Naive thymus-derived CD4-positive, alpha-beta T cell (primary cell): Measurements from ENCODE around the gene FOXD1. TPM values are rescaled to one million over a fixed set of nuclear protein-coding genes. Genes with fewer than 3 reads are reported as not detected.
"Not testable (repeated sequence)": the region's sequence is repeated elsewhere in the genome, so short reads cannot be mapped to it uniquely, and the experiment has no call there.

Experiments used
- ATAC-seq: fragments of 150-1000 bp; cut with Tn5 transposase; 2 replicates; pipeline ENCODE4 v1.10.0; 2021; ENCODE audit warnings: mild to moderate bottlenecking, moderate library complexity
- CTCF ChIA-PET: fragments of 350-600 bp; sonication (Branson Sonifier 250); formaldehyde crosslinking; loops from one replicate; lab custom pipeline; 2021; ENCODE audit warnings: antibody characterized with exemption; lab: Charles Lee
- POLR2A ChIA-PET: fragments of 350-600 bp; sonication (Branson Sonifier 250); formaldehyde crosslinking; loops from one replicate; lab custom pipeline; 2021; ENCODE audit warnings: antibody characterized with exemption, inconsistent platforms; lab: Charles Lee
- DNase-seq, 9 donors: peaks; one replicate each; pipeline versions ENCODE4 v3.0.0 to v3.0.0-alpha.2; 2020 to 2022; ENCODE audit warnings: mixed read lengths in 1 of 9
- H3K27ac ChIP-seq: one replicate; pipeline ENCODE4 v1.7.0; 2013; ENCODE audit warnings: mild to moderate bottlenecking, low read depth, low read length, moderate library complexity
- H3K27me3 ChIP-seq, 2 donors: one replicate each; pipeline ENCODE4 v1.7.0; 2013; ENCODE audit warnings: low read length in 2 of 2, mild to moderate bottlenecking in 2 of 2, moderate library complexity in 2 of 2; ENCODE audit not compliant: control insufficient read depth in 2 of 2, insufficient read depth in 2 of 2
- H3K36me3 ChIP-seq, 3 experiments: 1 replicate in 2 of 3; 2 replicates in 1 of 3; pipeline ENCODE4 v1.7.0; 2013; ENCODE audit warnings: low read length in 3 of 3, mild to moderate bottlenecking in 3 of 3, moderate library complexity in 1 of 3; ENCODE audit not compliant: insufficient read depth in 3 of 3, control insufficient read depth in 2 of 3
- H3K4me1 ChIP-seq, 2 donors: one replicate each; pipeline ENCODE4 v1.7.0; 2013; ENCODE audit warnings: low read length in 2 of 2, mild to moderate bottlenecking in 2 of 2, moderate library complexity in 1 of 2; ENCODE audit not compliant: control insufficient read depth in 2 of 2, insufficient read depth in 2 of 2
- H3K4me3 ChIP-seq: 2 replicates; pipeline ENCODE4 v1.7.0; 2013; ENCODE audit warnings: mild to moderate bottlenecking, low read length
- H3K9me3 ChIP-seq, 3 experiments: 1 replicate in 2 of 3; 2 replicates in 1 of 3; pipeline ENCODE4 v1.7.0; 2013; ENCODE audit warnings: low read length in 3 of 3; ENCODE audit not compliant: control insufficient read depth in 2 of 3
- H3K27ac Mint-ChIP-seq, 9 donors: one replicate each; pipeline ENCODE4 v1.8.0; 2020 to 2022; ENCODE audit warnings: mixed read lengths in 9 of 9, mild to moderate bottlenecking in 8 of 9, moderate library complexity in 5 of 9, inconsistent platforms in 2 of 9
- H3K27me3 Mint-ChIP-seq, 5 donors: one replicate each; pipeline ENCODE4 v1.8.0; 2021 to 2022; ENCODE audit warnings: mixed read lengths in 5 of 5, mild to moderate bottlenecking in 1 of 5
- H3K36me3 Mint-ChIP-seq, 5 donors: one replicate each; pipeline ENCODE4 v1.8.0; 2020 to 2022; ENCODE audit warnings: mixed read lengths in 5 of 5, mild to moderate bottlenecking in 3 of 5, inconsistent platforms in 1 of 5
- H3K4me1 Mint-ChIP-seq, 7 donors: one replicate each; pipeline ENCODE4 v1.8.0; 2020 to 2022; ENCODE audit warnings: mixed read lengths in 7 of 7, mild to moderate bottlenecking in 3 of 7, inconsistent platforms in 1 of 7
- H3K4me3 Mint-ChIP-seq, 10 donors: one replicate each; pipeline ENCODE4 v1.8.0; 2020 to 2022; ENCODE audit warnings: mild to moderate bottlenecking in 10 of 10, mixed read lengths in 10 of 10, moderate library complexity in 6 of 10, inconsistent platforms in 2 of 10
- H3K9me3 Mint-ChIP-seq, 11 donors: one replicate each; pipeline ENCODE4 v1.8.0; 2020 to 2022; ENCODE audit warnings: mixed read lengths in 11 of 11, mild to moderate bottlenecking in 4 of 11, inconsistent platforms in 1 of 11, moderate library complexity in 1 of 11
- intact Hi-C, 2 donors: fragments of 100-400 bp; cut with micrococcal nuclease; formaldehyde crosslinking; loops; one replicate each; pipeline ENCODE4 v1.15.1; 2023
- polyA plus RNA-seq, 2 donors: library from polyadenylated mRNA; unstranded; fragments of 300-500 nt; fragmentation: Illumina TruSeq; gene quantifications; one replicate each; pipeline ENCODE4 v1.2.3, GENCODE V29; 2021
- total RNA-seq, 6 experiments: library from RNA in 5 of 6; stranded (reverse) in 5 of 6; gene quantifications; 1 replicate in 5 of 6; 2 replicates in 1 of 6; pipeline ENCODE4 v1.2.3 and lab custom pipeline; 2021 to 2026

The FOXD1 gene
- total and polyA plus RNA-seq, 7 experiments from 2014 or later = 0.16 to 0.32 TPM; not detected in 5

DNA sequence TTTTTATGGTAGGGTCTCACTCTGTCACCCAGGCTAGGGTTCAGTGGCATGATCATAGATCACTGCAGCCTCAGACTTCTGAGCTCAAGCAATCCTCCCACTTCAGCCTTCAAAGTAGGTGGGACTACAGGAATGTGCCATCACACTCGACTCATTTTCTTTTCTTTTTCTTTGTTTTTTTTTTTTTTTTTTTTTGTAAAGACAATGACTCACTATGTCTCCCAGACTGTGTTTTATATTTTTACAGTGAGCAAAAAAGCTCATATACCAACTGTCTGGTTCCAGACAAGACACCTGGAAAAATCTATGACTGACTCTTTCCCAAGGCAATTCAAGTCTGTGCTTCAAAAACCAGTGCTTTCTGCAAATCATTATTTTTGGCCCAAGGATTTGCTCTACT is 10.8 kb upstream of the FOXD1 start:
- Histone ChIP-seq H3K27ac (no peak overlapping the region), H3K27me3 (peaks cover 5 to 8% of the 10 kb centered on the region in 2 donors), H3K4me1 (no peaks in the 10 kb centered on the region), H3K36me3 (no peaks in the 10 kb centered on the region), H3K9me3 (no peaks in the 10 kb centered on the region), H3K4me3 (no peak overlapping the region)
- Mint-ChIP-seq H3K4me1 (peaks cover 0 to 2% (median 0%) of the 10 kb centered on the region in 7 donors), H3K27ac (no peak overlapping the region), H3K4me3 (no peak overlapping the region), H3K27me3 (peaks cover 51 to 70% (median 61%) of the 10 kb centered on the region in 5 donors), H3K9me3 (peaks cover 0 to 5% (median 0%) of the 10 kb centered on the region in 11 donors), H3K36me3 (peaks cover 0 to 3% (median 0%) of the 10 kb centered on the region in 5 donors)
- intact Hi-C loops = no loop called here
- CTCF ChIA-PET = no interaction called here
- no peak for ATAC-seq
- no peak for DNase-seq
- POLR2A ChIA-PET = no interaction called here

- H3K27ac Mint-ChIP-seq, DNase-seq, H3K4me3 ChIP-seq, H3K27ac ChIP-seq, ATAC-seq, H3K36me3 Mint-ChIP-seq, intact Hi-C loops, H3K9me3 ChIP-seq, H3K4me1 Mint-ChIP-seq, H3K36me3 ChIP-seq, H3K4me1 ChIP-seq, H3K4me3 Mint-ChIP-seq, H3K9me3 Mint-ChIP-seq, CTCF ChIA-PET: not testable (repeated sequence)
- POLR2A ChIA-PET = interaction anchor here (0.7 kb wide), 1 partner anchor 15 kb away, joined by 3 read pairs; no protein-coding TSS in a partner anchor
- peaks cover 68 to 85% (median 78%) of the 10 kb centered on the region in 5 donors for H3K27me3 Mint-ChIP-seq
- peaks cover 22 to 33% of the 10 kb centered on the region in 2 donors for H3K27me3 ChIP-seq
These were observed 7.9 kb upstream of the FOXD1 start for GRCh38 chr5:73456462-73456861.

DNA sequence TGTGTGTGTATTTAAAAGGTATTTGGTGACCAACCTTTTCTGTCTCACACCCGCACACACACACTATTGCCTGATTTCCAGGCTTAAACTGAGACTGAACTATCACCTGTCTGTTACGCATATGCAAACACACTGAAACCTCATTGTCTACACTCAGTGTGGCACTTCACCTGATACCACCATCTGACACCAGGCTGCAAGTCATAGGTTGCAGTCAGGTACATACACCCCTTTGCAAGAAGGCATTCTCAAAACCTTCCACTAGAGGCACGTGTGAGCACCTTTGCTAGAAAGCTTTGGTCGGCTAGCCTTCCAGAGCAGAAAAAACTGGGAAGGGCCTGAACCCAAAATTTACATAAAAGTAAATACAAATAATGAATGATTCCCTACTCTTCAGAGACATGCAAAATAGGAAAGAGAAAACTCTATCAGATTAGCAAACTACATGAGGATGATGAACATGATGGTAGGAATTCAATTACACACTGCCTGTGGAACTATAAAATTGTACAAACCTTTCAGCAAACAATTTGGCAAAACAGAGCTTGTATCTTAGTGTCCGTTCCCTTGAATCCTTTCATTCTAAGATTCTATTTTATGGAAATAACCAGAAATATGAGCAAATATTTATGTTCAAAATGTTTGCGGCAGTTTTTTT is 5.9 kb upstream of the FOXD1 start:
- POLR2A ChIA-PET = interaction anchor here (1.8 kb wide), 1 partner anchor 44 kb away, joined by 4 read pairs; the partner anchor contains the start of gene BTF3
- peaks cover 35 to 49% of the 10 kb centered on the region in 2 donors for H3K27me3 ChIP-seq
- Mint-ChIP-seq H3K4me3 (no peak overlapping the region), H3K9me3 (peaks cover 0 to 20% (median 8%) of the 10 kb centered on the region in 11 donors), H3K36me3 (no peaks in the 10 kb centered on the region), H3K4me1 (peaks cover 2 to 12% (median 7%) of the 10 kb centered on the region in 7 donors), H3K27me3 (peaks cover 75 to 84% (median 80%) of the 10 kb centered on the region in 5 donors), H3K27ac (no peak overlapping the region)
- intact Hi-C loops = loop anchor here (2.0 to 5.0 kb wide), 8 partner anchors 37 to 532 kb away; partner anchors contain the start of genes ANKRA2 (in 1 of the 2), BTF3 (in 1 of the 2), FCHO2 (in 1 of the 2) and UTP15 (in 1 of the 2)
- CTCF ChIA-PET = interaction anchor here (0.7 to 1.5 kb wide), 5 partner anchors 10 to 238 kb away, joined by 3 to 4 read pairs (median 3); no protein-coding TSS in a partner anchor
- DNase-seq = peak in 4 of 9 donors; percentile 42 to 49 (median 45)
- no peak overlapping the region for H3K27ac ChIP-seq
- peak; percentile 86 for ATAC-seq
- H3K4me1 ChIP-seq = peaks cover 0 to 4% of the 10 kb centered on the region in 2 donors
- H3K9me3 ChIP-seq = peaks cover 0 to 4% (median 0%) of the 10 kb centered on the region in 3 experiments
- no peak overlapping the region for H3K4me3 ChIP-seq
- no peaks in the 10 kb centered on the region for H3K36me3 ChIP-seq

- Histone ChIP-seq H3K27ac (no peak overlapping the region), H3K27me3 (peaks cover 43 to 60% of the 10 kb centered on the region in 2 donors), H3K4me1 (peaks cover 5 to 9% of the 10 kb centered on the region in 2 donors), H3K4me3 (no peak overlapping the region), H3K36me3 (no peaks in the 10 kb centered on the region), H3K9me3 (peaks cover 0 to 4% (median 0%) of the 10 kb centered on the region in 3 experiments)
- Mint-ChIP-seq H3K4me3 (peak overlapping the region in 2 of 10 donors; percentile 3 to 6), H3K4me1 (peaks cover 5 to 23% (median 16%) of the 10 kb centered on the region in 7 donors), H3K36me3 (no peaks in the 10 kb centered on the region), H3K9me3 (peaks cover 0 to 27% (median 11%) of the 10 kb centered on the region in 11 donors), H3K27ac (peak overlapping the region in 3 of 9 donors; percentile 38 to 64 (median 44)), H3K27me3 (peaks cover 73 to 81% (median 79%) of the 10 kb centered on the region in 5 donors)
- ChIA-PET CTCF (interaction anchor here (1.5 kb wide), 1 partner anchor 10 kb away, joined by 6 read pairs; no protein-coding TSS in a partner anchor), POLR2A (no interaction called here)
- ATAC-seq = no peak
- intact Hi-C loops = loop anchor here (5.0 kb wide), 6 partner anchors 35 to 530 kb away; partner anchors contain the start of genes ANKRA2 (in 1 of the 2), FCHO2 (in 1 of the 2) and UTP15 (in 1 of the 2)
- DNase-seq = no peak
These were observed 3.6 kb upstream of the FOXD1 start for GRCh38 chr5:73452215-73452614.

GRCh38 chr5:73451224-73452130 is 2.9 kb upstream of the FOXD1 start:
- Histone ChIP-seq H3K4me1 (peaks cover 9 to 13% of the 10 kb centered on the region in 2 donors), H3K4me3 (no peak overlapping the region), H3K27ac (no peak overlapping the region), H3K27me3 (peaks cover 46 to 59% of the 10 kb centered on the region in 2 donors), H3K36me3 (no peaks in the 10 kb centered on the region), H3K9me3 (peaks cover 0 to 4% (median 0%) of the 10 kb centered on the region in 3 experiments)
- CTCF ChIA-PET = interaction anchor here (0.6 to 1.5 kb wide), 5 partner anchors 10 to 367 kb away, joined by 3 to 6 read pairs (median 3); no protein-coding TSS in a partner anchor
- Mint-ChIP-seq H3K4me1 (peaks cover 5 to 25% (median 20%) of the 10 kb centered on the region in 7 donors), H3K27me3 (peaks cover 68 to 77% (median 76%) of the 10 kb centered on the region in 5 donors), H3K9me3 (peaks cover 0 to 22% (median 11%) of the 10 kb centered on the region in 11 donors), H3K36me3 (no peaks in the 10 kb centered on the region), H3K27ac (peak overlapping the region in 2 of 9 donors; percentile 57 to 62), H3K4me3 (peak overlapping the region in 7 of 10 donors; percentile 25 to 60 (median 45))
- POLR2A ChIA-PET = interaction anchor here (1.0 kb wide), 1 partner anchor 235 kb away, joined by 3 read pairs; no protein-coding TSS in a partner anchor
- ATAC-seq (peak; percentile 70), DNase-seq (peak; percentile 38 to 74 (median 64))
- intact Hi-C loops = loop anchor here (1.0 to 5.0 kb wide), 11 partner anchors 34 to 531 kb away; partner anchors contain the start of genes FCHO2 (in 2 of the 2), ANKRA2 (in 1 of the 2) and UTP15 (in 1 of the 2)
